Fibroblast of mammary gland (primary cell): ENCODE measurements around the gene SRGAP1.

Experiments used
- DNase-seq: peaks from one replicate; pipeline ENCODE4 v3.0.0-alpha.2; 2010; ENCODE audit warnings: low read depth
- H3K4me3 ChIP-seq: 2 replicates; pipeline ENCODE4 v1.5.1; 2011; ENCODE audit warnings: low read depth, mild to moderate bottlenecking, low read length, moderate library complexity; ENCODE audit not compliant: control insufficient read depth
- CTCF ChIP-seq: conservative IDR thresholded peaks from 2 replicates; pipeline ENCODE4 v1.5.1; 2011; ENCODE audit warnings: low read depth, low read length, inconsistent platforms; ENCODE audit not compliant: control insufficient read depth, insufficient read depth

SRGAP1 gene

GRCh38 chr12:64102339-64102738, 257.8 kb downstream of the SRGAP1 start:
- TF ChIP-seq CTCF = no peak
- DNase-seq = peak; percentile 87
- H3K4me3 ChIP-seq = no peak overlapping the region

GRCh38 chr12:64103825-64104740, 259.6 kb downstream of the SRGAP1 start:
- no peak for TF ChIP-seq CTCF
- peak; percentile 89 for DNase-seq
- H3K4me3 ChIP-seq = no peak overlapping the region

GRCh38 chr12:64105026-64105425, 260.5 kb downstream of the SRGAP1 start:
- no peak for TF ChIP-seq CTCF
- H3K4me3 ChIP-seq = no peak overlapping the region
- no peak for DNase-seq

- H3K4me3 ChIP-seq = no peak overlapping the region
- no peak for TF ChIP-seq CTCF
- DNase-seq = no peak
These were observed 263.3 kb downstream of the SRGAP1 start for GRCh38 chr12:64107776-64108175.

GRCh38 chr12:64109706-64110105, 265.2 kb downstream of the SRGAP1 start:
- H3K4me3 ChIP-seq = no peak overlapping the region
- TF ChIP-seq CTCF = no peak
- peak; percentile 74 for DNase-seq

- TF ChIP-seq CTCF = no peak
- DNase-seq = no peak
These were observed 266.4 kb downstream of the SRGAP1 start for GRCh38 chr12:64110864-64111263.

More at GRCh38 chr12:64110864-64111263, 266.4 kb downstream of the SRGAP1 start:
- H3K4me3 ChIP-seq = no peak overlapping the region
